ENCODE data around the gene PRR5L. TPM values are rescaled to one million over a fixed set of nuclear protein-coding genes. Genes with fewer than 3 reads are reported as not detected.

PRR5L gene
- total RNA-seq, 1 experiment from 2014 or later: 1.2 TPM

GRCh38 chr11:36289226-36289852 is 6.7 kb upstream of the PRR5L start, which contains the start of gene COMMD9:
TSS of gene COMMD9 (minus strand) at chr11:36289424. CDS start at chr11:36289412, 12 bp downstream.
- DNase-seq: peak; percentile 94
- peaks cover 20% of the 10 kb centered on the region for H3K4me1 Mint-ChIP-seq (ENCODE audit: low read depth, unreplicated experiment)
- no TSS peak for BruUV-seq (replicated peaks)

GRCh38 chr11:36292311-36292722 is 3.8 kb upstream of the PRR5L start:
- intact Hi-C loops (cut with micrococcal nuclease; ENCODE audit: unreplicated experiment): loop anchor here (1.0 to 5.0 kb wide), 3 partner anchors 80 to 200 kb away; no protein-coding TSS in a partner anchor
- H3K27me3 Mint-ChIP-seq (ENCODE audit: unreplicated experiment): peaks cover 18% of the 10 kb centered on the region
- no peak overlapping the region for H3K4me3 Mint-ChIP-seq (ENCODE audit: low read depth, unreplicated experiment)
- CTCF ChIA-PET: interaction anchor here (1.0 to 2.2 kb wide), 3 partner anchors 71 to 201 kb away, joined by 4 to 31 read pairs (median 22); no protein-coding TSS in a partner anchor
- H3K4me1 Mint-ChIP-seq (ENCODE audit: low read depth, unreplicated experiment): peaks cover 20% of the 10 kb centered on the region
- no TSS peak for BruUV-seq (replicated peaks)
- H3K9me3 Mint-ChIP-seq (ENCODE audit: low read depth, unreplicated experiment): no peaks in the 10 kb centered on the region
- no peak for TF ChIP-seq CTCF (IDR thresholded peaks at IDR 0.05; ENCODE audit: unreplicated experiment)
- peak; percentile 21 for DNase-seq
- peaks cover 17% of the 10 kb centered on the region for H3K36me3 Mint-ChIP-seq (ENCODE audit: insufficient read depth, unreplicated experiment)
- H3K27ac Mint-ChIP-seq (ENCODE audit: unreplicated experiment): no peak overlapping the region

More at GRCh38 chr11:36289226-36289852, 6.7 kb upstream of the PRR5L start, which contains the start of gene COMMD9:
- intact Hi-C loops (cut with micrococcal nuclease; ENCODE audit: unreplicated experiment): no loop called here
- H3K27me3 Mint-ChIP-seq (ENCODE audit: unreplicated experiment): no peaks in the 10 kb centered on the region
- peaks cover 17% of the 10 kb centered on the region for H3K36me3 Mint-ChIP-seq (ENCODE audit: insufficient read depth, unreplicated experiment)
- peak within 1 kb of the TSS; percentile 91 for H3K27ac Mint-ChIP-seq (ENCODE audit: unreplicated experiment)
- CTCF ChIA-PET: interaction anchor here (1.3 to 2.7 kb wide), 2 partner anchors 189 to 203 kb away, joined by 3 to 8 read pairs; no protein-coding TSS in a partner anchor
- no peaks in the 10 kb centered on the region for H3K9me3 Mint-ChIP-seq (ENCODE audit: low read depth, unreplicated experiment)
- H3K4me3 Mint-ChIP-seq (ENCODE audit: low read depth, unreplicated experiment): peak within 1 kb of the TSS; percentile 91
- no peak for TF ChIP-seq CTCF (IDR thresholded peaks at IDR 0.05; ENCODE audit: unreplicated experiment)

GRCh38 chr11:36296884-36297543 is 926 bp downstream of the PRR5L start:
- no peak for TF ChIP-seq CTCF (IDR thresholded peaks at IDR 0.05; ENCODE audit: unreplicated experiment)
- CTCF ChIA-PET: interaction anchor here (0.6 kb wide), 1 partner anchor 198 kb away, joined by 3 read pairs; no protein-coding TSS in a partner anchor
- no peak overlapping the region for H3K27ac Mint-ChIP-seq (ENCODE audit: unreplicated experiment)
- peaks cover 46% of the 10 kb centered on the region for H3K27me3 Mint-ChIP-seq (ENCODE audit: unreplicated experiment)
- H3K4me3 Mint-ChIP-seq (ENCODE audit: low read depth, unreplicated experiment): no peak overlapping the region
- H3K4me1 Mint-ChIP-seq (ENCODE audit: low read depth, unreplicated experiment): no peaks in the 10 kb centered on the region
- no peaks in the 10 kb centered on the region for H3K36me3 Mint-ChIP-seq (ENCODE audit: insufficient read depth, unreplicated experiment)
- intact Hi-C loops (cut with micrococcal nuclease; ENCODE audit: unreplicated experiment): no loop called here
- BruUV-seq (replicated peaks): no TSS peak
- H3K9me3 Mint-ChIP-seq (ENCODE audit: low read depth, unreplicated experiment): no peaks in the 10 kb centered on the region
- DNase-seq: no peak

- H3K36me3 Mint-ChIP-seq (ENCODE audit: insufficient read depth, unreplicated experiment): no peaks in the 10 kb centered on the region
- no TSS peak for BruUV-seq (replicated peaks)
- DNase-seq: no peak
- peaks cover 52% of the 10 kb centered on the region for H3K27me3 Mint-ChIP-seq (ENCODE audit: unreplicated experiment)
- CTCF ChIA-PET: no interaction called here
- H3K27ac Mint-ChIP-seq (ENCODE audit: unreplicated experiment): no peak overlapping the region
- TF ChIP-seq CTCF (IDR thresholded peaks at IDR 0.05; ENCODE audit: unreplicated experiment): no peak
- H3K4me1 Mint-ChIP-seq (ENCODE audit: low read depth, unreplicated experiment): no peaks in the 10 kb centered on the region
- H3K4me3 Mint-ChIP-seq (ENCODE audit: low read depth, unreplicated experiment): no peak overlapping the region
- intact Hi-C loops (cut with micrococcal nuclease; ENCODE audit: unreplicated experiment): no loop called here
- H3K9me3 Mint-ChIP-seq (ENCODE audit: low read depth, unreplicated experiment): no peaks in the 10 kb centered on the region
Observed at GRCh38 chr11:36300650-36301049, 4.6 kb downstream of the PRR5L start.
